ENCODE measurements around the gene ANKH. TPM values are rescaled to one million over a fixed set of nuclear protein-coding genes. Genes with fewer than 3 reads are reported as not detected.

The ANKH gene
- total and polyA plus RNA-seq, 10 of the 15 experiments (the other 5 are each of a cell fraction or from before 2014, with no cell fraction given), result 2.1 to 43.9 (median 14.4) TPM

GRCh38 chr5:14773588-14773987 lies 98.0 kb downstream of the ANKH start (continued):
- TF ChIP-seq NFYB (IDR thresholded peaks at IDR 0.05; ENCODE audit: insufficient read depth, low read depth, low read length), result no peak
- TF ChIP-seq ETV6 (conservative IDR thresholded peaks at IDR 0.05 in 1 of 2, IDR thresholded peaks at IDR 0.05 in 1 of 2; ENCODE audit: borderline replicate concordance in 1 of 2, low read depth in 1 of 2), result no peak
- TF ChIP-seq EZH2 (IDR thresholded peaks at IDR 0.05; ENCODE audit: borderline replicate concordance, control insufficient read depth, low read depth, low read length), result no peak
- TF ChIP-seq MTA3 (IDR thresholded peaks at IDR 0.05; ENCODE audit: borderline replicate concordance, low read length), result no peak
- no peak for TF ChIP-seq ATF2 (IDR thresholded peaks at IDR 0.05; ENCODE audit: low read length)

- no peaks in the 10 kb centered on the region for H3K4me1 ChIP-seq (ENCODE audit: control insufficient read depth, insufficient read depth, low read length)
- peaks cover 0 to 2% of the 10 kb centered on the region in 2 experiments; a peak in 2 of 4 replicates for H3K36me3 ChIP-seq (ENCODE audit: control insufficient read depth in 2 of 2, insufficient read depth in 2 of 2, low read length in 1 of 2)
- H3K9me3 ChIP-seq (replicated peaks; ENCODE audit: control insufficient read depth, insufficient read depth, low read length), result no peaks in the 10 kb centered on the region
- H3K9ac ChIP-seq (ENCODE audit: control insufficient read depth, insufficient read depth, low read length), result no peak overlapping the region
- no peaks in the 10 kb centered on the region for H3K27me3 ChIP-seq (replicated peaks in 1 of 2; ENCODE audit: control insufficient read depth in 2 of 2, insufficient read depth in 2 of 2, low read length in 1 of 2)
- intact Hi-C loops (cut with micrococcal nuclease; ENCODE audit: unreplicated experiment), result no loop called here
- H3K79me2 ChIP-seq (ENCODE audit: control insufficient read depth, insufficient read depth, low read length), result no peaks in the 10 kb centered on the region
- ChIA-PET CTCF (interaction anchor here (1.3 to 1.5 kb wide), 2 partner anchors 9 to 45 kb away, joined by 3 to 4 read pairs; no protein-coding TSS in a partner anchor), RAD21 (ENCODE audit: unreplicated experiment) (interaction anchor here (1.1 kb wide), 1 partner anchor 45 kb away, joined by 3 read pairs; no protein-coding TSS in a partner anchor), SMC1A (ENCODE audit: uncharacterized antibody, unreplicated experiment) (interaction anchor here (1.0 to 1.1 kb wide), 2 partner anchors 10 to 24 kb away, joined by 5 read pairs; no protein-coding TSS in a partner anchor), POLR2A (interaction anchor here (0.7 kb wide), 1 partner anchor 8 kb away, joined by 4 read pairs; no protein-coding TSS in a partner anchor)
- no peak overlapping the region for H3K4me3 ChIP-seq
- WGBS (ENCODE audit: insufficient coverage, insufficient replicate concordance, low lambda C conversion rate, missing lambda C conversion rate), result 83% methylated on average over 3 of the region's 3 CpGs
- in situ Hi-C loops (cut with MboI), result no loop called here
- H4K20me1 ChIP-seq (ENCODE audit: control insufficient read depth, insufficient read depth), result no peaks in the 10 kb centered on the region
- no TSS peak for BruUV-seq (replicated peaks)
- FAIRE-seq (no peak), ATAC-seq (no peak), DNase-seq (ENCODE audit: low read depth, low spot score) (no peak)
- H2AFZ ChIP-seq (ENCODE audit: control insufficient read depth, low read depth, low read length), result no peak overlapping the region
- no peak for TF ChIP-seq STAT1 (conservative IDR thresholded peaks at IDR 0.05)
- no peak for TF ChIP-seq GABPA (IDR thresholded peaks at IDR 0.05; ENCODE audit: low read depth)
- TF ChIP-seq ZNF622 (IDR thresholded peaks at IDR 0.05), result no peak
- TF ChIP-seq CEBPZ (IDR thresholded peaks at IDR 0.05; ENCODE audit: low read depth, low read length), result no peak
- TF ChIP-seq SREBF2 (IDR thresholded peaks at IDR 0.05; ENCODE audit: low read length), result no peak
- H3K4me2 ChIP-seq (ENCODE audit: control insufficient read depth, insufficient read depth), result no peak overlapping the region
- H3K27ac ChIP-seq (ENCODE audit: control insufficient read depth, insufficient read depth), result no peak overlapping the region
Observed at GRCh38 chr5:14771972-14772371, 99.6 kb downstream of the ANKH start.

Data from GM12878 (cell line).